Activated CD4-positive, alpha-beta T cell treated with anti-CD3 and anti-CD28 coated beads for 1 hour (primary cell): ENCODE results near the gene LYZL6.
A peak's percentile ranks its signal among the peaks of the same experiment; 100 is the strongest.

ENCODE experiments used
- DNase-seq: peaks from one replicate; pipeline ENCODE4 v3.0.0-alpha.2; 2020

Gene LYZL6, protein sequence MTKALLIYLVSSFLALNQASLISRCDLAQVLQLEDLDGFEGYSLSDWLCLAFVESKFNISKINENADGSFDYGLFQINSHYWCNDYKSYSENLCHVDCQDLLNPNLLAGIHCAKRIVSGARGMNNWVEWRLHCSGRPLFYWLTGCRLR

GRCh38 chr17:35943537-35943936, at the start of gene LYZL6:
LYZL6 (minus strand) TSS chr17:35943713; CDS start chr17:35939356, 4,357 bp downstream.
- DNase-seq: no peak

GRCh38 chr17:35991075-35991474, 47.6 kb upstream of the LYZL6 start:
- DNase-seq: no peak

- DNase-seq: no peak
Measured at GRCh38 chr17:35988164-35988563, 44.7 kb upstream of the LYZL6 start.

GRCh38 chr17:35986643-35987042, 43.1 kb upstream of the LYZL6 start, which contains the start of gene CCL14:
CCL14 (minus strand) TSS chr17:35986729; CDS start chr17:35986649, 80 bp downstream.
- no peak for DNase-seq

GRCh38 chr17:35984140-35984539, 40.6 kb upstream of the LYZL6 start:
- no peak for DNase-seq

- DNase-seq: no peak
Measured at GRCh38 chr17:35982409-35983191, 39.1 kb upstream of the LYZL6 start.

DNA sequence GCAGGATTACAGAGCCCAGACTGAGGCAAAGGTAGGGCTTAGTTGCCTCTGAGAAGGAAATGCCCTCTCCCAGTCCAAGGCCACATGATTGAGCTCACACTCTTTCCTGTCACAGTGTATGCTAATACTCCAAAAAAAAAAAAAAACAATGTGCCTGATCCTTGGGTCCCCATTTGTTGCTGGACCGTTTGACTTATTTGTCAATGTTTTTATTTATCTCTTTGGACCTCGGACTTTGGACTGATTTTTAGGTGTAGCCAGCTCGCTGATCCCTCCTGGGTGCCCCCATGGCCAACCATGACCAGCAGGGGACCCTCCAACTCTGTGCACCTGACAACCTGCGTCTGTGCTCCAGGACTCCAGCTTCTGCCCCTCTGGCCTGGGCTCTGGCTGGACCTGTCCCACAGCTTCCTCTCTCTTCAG, 38.4 kb upstream of the LYZL6 start:
- no peak for DNase-seq

DNA sequence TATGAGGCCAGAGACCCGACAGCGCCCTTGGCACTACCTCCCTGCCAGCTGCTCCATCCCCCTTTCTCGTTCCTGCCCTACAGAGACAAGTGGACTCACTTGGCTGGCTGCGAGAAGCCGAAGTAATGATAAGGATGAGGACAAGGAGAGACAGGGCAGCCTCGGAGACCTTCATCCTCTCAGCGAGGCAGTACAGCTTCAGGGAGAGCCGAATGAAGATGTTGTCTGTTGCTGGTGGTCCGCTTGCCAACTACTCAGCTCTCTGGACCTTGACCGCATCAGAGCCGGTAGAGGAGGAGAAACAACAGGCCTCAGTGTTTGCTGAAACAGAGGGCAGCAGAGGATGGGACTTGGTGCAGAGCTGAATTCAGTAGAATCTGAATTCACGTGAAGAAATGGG, 37.7 kb upstream of the LYZL6 start, which contains the start of gene CCL16:
Gene CCL16 (minus strand): TSS at position 252 of the 400 bp plus-strand sequence. CDS start 77 bp downstream, at position 175.
- no peak for DNase-seq

- DNase-seq: no peak
Measured at GRCh38 chr17:35978346-35978745, 34.8 kb upstream of the LYZL6 start.

- DNase-seq: no peak
Measured at GRCh38 chr17:35977509-35977908, 34.0 kb upstream of the LYZL6 start.

DNA sequence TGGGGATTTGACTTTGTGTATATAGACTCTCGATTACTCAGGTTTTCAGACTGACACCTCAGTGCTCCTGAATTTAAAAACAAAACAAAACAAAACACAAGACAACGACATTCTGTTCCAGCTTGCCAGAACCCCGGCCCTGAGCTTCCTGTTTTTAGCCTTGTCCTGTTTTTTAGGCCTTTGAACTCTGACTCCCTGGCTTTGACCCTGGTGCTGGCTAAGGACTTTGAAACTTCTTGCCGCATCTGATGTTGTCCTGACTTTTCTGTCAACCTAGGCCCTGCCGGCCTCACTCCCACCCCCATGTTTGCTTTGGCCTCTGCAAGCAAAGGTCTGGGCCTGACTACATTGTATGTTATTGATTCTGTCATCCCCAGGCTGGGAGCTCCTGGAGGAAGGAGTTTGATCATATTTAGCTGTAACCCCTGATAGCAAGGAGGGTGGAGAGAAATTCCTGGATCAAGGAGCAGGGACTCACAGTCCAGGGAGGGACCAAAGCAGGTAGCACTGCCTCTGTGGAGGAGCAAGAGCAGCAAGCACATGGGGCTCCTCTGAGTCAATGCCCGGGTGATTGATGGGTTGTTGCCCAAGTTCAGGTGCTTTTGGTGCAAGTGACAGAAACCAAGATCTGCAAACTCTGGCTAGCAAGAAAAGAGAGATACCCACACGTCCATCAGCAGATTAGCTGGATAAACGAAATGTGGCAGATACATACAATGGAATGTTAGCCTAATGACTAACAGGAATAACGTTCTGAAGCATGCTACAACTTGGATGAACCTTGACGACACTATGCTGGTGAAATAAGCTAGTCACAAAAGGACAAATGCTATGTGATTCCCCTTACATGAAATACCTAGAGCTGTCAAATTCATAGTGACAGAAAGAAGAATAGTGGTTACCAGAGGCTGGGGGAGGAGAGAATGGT, 30.1 kb upstream of the LYZL6 start:
- DNase-seq: no peak

DNA sequence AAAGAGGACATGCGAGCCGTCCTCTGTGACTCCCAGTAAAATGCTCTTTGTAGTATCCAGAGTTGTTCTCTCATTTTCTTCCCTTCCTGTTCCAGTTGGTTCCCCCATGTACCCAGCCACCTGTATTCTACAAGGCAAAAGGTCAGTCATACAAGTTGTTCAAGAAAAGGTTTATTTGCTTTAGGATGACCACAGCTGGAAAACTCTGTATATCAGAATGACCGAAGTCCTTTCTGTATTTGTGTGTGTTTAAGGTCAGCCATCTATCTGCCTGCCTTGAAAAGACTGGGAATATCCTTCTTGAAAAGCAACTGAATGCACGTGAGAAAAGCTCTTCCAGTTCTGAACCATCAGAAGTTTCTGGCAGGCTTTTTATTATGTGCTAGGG, 29.4 kb upstream of the LYZL6 start:
- no peak for DNase-seq

DNA sequence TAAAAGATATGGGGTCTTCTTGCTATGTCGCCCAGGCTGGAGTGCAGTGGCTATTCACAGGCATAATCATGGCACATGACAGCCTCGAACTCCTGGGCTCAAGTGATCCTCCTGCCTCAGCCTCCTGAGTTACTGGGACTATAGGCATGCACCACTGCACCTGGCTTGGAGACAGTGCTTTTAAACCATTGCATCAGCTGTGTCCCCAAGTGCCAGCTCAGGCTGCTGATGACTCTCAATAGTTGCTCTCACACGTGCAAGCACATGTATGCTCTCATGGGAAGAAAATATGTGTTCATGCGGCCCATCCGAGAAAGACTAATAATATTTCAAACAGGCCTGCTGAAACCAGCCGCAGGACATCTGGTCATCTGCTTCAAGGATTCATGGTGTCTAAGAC, 29.0 kb upstream of the LYZL6 start:
- no peak for DNase-seq

DNA sequence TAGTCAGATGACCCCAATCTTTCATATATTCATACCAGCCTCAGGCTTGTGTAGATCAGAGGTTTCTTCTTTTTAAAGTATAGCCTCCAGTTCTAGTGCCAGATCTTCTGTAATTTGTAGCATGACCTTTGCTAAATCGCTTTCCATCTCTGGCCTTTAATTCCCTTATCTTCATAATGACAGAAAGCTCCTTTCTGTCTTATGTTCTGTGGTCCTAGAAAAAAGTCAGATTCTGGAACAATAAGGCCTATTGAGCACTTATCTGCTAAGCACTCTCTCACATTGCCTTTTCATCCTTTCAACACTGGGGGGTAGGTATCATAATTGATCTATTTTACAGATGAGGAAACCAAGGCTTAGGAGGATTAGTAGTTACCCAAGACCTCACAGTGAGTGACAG, 28.6 kb upstream of the LYZL6 start:
- no peak for DNase-seq

DNA sequence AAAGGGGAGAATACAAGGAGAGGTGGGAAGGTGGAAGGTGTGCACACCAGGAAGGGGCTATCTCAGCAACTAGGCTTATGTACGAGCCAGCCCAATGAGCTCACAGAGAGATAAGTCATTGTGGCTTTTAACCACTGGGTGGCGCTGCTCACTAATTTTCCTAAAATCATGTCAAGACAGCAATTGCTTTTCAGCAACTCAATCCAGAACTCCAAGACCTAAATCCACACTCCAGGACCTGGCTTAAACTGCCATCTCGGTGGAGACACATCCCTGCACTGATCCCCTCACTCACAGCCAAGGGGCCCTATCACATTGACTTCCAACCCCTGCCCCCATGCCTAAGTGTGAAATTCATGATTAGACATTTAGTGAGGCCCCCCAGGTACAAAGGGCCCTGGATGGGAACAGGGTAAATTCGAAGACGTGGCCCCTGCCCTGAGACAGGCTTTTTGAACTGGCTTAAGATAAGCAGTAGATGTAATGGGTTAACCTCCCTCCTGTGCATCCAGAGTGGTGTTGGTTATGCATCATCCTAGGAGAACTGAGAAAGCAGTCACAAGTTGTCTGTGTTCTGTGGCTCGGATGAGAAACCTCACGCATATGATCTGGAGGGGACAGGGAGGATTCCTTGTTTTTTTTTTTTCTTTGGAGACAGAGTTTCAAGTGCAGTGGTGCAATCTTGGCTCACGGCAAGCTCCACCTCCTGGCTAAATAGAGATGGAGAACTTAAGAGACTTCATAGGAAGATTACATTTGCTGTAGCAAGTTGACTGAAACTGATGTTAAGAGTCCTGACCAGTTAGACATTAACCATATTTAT, 26.3 kb upstream of the LYZL6 start:
- DNase-seq: peak; percentile 42

DNA sequence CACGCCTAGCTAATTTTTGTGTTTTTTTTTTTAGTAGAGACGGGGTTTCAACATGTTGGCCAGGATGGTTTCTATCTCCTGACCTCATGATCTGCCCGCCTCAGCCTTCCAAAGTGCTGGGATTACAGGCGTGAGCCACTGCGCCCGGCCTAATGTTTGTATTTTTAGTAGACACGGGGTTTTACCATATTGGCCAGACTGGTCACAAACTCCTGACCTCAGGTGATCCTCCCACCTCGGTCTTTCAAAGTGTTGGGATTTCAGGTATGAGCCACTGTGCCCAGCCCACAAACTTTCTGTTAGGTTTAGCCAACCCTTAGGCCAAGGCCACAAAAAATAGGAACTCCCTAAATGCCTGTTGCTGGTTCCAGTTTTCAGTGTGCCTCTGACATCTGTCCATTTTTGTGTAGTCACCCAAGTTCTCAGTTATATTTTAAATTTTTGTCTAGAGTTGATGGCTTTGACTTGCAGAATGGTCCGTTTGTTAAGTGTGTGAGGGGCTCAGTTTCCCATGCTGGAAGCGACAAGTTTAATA, 25.1 kb upstream of the LYZL6 start:
- no peak for DNase-seq

DNA sequence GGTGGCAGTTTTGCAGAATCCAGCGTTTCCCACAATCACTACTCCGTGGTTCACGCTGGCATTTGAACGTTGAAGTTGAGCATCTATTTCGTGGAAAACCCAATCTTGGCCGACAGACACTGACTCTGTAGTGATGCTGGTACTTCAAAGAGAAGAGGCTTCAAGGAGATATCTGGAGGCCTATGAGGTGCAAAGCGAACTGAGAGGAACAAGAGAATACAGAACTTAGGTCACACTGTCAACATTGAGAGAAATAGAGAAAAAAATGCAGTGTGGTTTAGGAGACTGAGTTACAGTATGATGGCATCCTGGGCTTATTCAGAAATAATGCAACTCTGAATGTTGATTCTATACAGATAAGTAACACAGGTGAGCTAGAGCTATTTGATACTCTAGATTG, 21.8 kb upstream of the LYZL6 start:
- DNase-seq: no peak

DNA sequence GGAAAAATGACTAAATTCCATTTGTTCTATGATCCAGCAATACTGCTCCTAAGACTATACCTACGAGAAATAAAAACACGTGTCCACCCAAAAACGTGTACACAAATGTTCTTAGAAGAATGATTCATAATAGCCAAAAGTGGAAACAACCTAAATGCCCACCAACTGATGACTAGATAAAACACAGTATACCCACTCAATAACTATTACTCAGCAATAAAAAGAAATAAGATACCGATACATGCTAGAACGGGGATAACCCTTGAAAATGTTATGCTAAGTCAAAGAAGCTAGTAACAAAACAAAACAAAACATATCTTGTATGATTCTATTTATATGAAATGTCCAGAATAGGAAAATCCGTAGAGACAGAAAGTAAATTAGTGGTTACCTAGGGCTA, 20.1 kb upstream of the LYZL6 start:
- no peak for DNase-seq

DNA sequence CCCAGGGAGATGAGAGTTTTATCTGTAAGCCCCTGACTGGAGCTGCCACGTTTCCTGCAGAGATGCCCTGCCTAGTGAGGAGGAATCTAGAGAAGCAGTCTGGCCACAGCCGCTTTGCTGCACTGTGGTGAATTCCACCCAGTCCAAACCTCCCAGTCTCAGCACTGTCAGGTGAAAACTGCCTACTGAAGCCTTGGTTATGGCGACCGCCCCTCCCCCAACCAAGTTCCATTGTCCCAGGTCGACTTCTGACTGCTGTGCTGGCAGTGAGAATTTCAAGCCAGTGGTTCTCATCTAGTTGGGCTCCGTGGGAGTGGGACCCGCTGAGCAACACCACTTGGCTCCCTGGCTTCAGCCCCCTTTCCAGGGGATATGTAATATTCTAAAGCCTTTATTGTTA, 10.2 kb upstream of the LYZL6 start:
- no peak for DNase-seq

GRCh38 chr17:35949401-35949800, 5.9 kb upstream of the LYZL6 start:
- no peak for DNase-seq

- DNase-seq: no peak
Measured at GRCh38 chr17:35948092-35948491, 4.6 kb upstream of the LYZL6 start.

- no peak for DNase-seq
Measured at GRCh38 chr17:35947156-35947585, 3.7 kb upstream of the LYZL6 start.
